GM18907 (cell line): ENCODE data around the gene PCDHA7.
"Not testable (repeated sequence)": the region's sequence is repeated elsewhere in the genome, so short reads cannot be mapped to it uniquely, and the experiment has no call there.

Experiments used
- ATAC-seq: cut with Tn5 transposase; IDR thresholded peaks from one replicate; pipeline ENCODE4 v1.9.1; 2021; ENCODE audit warnings: mild to moderate bottlenecking, moderate library complexity; ENCODE audit not compliant: unreplicated experiment

The PCDHA7 gene

DNA sequence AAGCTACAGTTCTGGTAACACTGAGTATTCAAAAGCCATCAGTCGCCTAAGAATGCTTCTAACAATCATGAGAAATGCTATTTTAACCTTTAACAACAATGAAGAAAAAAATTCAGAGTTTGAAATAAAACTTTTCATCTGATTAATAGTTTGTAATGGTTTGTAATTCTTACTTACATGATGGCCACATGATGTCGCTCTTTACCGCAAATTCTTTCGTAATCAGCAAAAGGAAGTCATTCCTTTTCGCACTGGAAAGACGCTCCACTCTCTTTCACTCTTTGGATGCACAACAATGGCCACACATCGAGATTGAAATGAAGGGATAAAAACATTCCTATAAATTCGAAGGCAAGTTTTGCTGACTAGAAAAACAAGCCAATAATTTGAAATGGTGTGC is at the start of gene PCDHA7:
PCDHA7 (plus strand) TSS at position 277 of the 400 bp plus-strand sequence; CDS start at position 392, 115 bp downstream.
- no peak for ATAC-seq

DNA sequence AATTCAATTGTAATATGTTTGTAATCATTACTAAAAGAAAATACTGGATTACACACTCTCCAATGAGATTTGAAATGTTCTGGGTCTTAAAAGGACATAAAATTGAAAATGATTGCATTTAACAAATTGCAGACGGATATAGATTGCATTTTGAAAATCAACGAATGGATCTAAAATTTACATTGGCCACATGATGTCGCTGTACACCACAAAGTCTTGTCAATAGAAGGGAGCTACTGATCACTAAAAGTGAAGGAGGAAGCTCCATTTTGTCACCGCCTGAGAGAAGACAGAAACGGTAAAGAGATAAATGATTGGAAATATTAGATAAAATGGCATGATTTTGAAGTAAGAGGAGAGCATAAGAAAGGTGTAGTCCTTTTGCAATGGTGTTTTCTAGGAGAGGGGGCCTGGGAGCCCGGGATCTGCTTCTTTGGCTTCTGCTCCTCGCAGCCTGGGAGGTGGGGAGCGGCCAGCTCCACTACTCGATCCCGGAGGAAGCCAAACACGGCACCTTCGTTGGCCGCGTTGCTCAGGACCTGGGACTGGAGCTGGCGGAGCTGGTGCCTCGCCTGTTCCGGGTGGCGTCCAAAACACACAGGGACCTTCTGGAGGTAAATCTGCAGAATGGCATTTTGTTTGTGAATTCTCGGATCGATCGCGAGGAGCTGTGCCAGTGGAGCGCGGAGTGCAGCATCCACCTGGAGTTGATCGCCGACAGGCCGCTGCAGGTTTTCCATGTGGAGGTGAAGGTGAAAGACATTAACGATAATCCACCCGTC is 48.0 kb upstream of the PCDHA7 start, which contains the start of gene PCDHA1:
PCDHA1 (plus strand) TSS at position 236 of the 782 bp plus-strand sequence.
- no peak for ATAC-seq

DNA sequence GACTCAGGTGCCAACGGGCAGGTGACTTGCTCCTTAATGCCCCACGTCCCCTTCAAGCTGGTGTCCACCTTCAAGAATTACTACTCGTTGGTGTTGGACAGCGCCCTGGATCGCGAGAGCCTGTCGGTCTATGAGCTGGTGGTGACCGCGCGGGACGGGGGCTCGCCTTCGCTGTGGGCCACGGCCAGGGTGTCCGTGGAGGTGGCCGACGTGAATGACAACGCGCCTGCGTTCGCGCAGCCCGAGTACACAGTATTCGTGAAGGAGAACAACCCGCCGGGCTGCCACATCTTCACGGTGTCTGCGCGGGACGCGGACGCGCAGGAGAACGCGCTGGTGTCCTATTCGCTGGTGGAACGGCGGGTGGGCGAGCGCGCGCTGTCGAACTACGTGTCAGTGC is 46.6 kb upstream of the PCDHA7 start:
- ATAC-seq: not testable (repeated sequence)

DNA sequence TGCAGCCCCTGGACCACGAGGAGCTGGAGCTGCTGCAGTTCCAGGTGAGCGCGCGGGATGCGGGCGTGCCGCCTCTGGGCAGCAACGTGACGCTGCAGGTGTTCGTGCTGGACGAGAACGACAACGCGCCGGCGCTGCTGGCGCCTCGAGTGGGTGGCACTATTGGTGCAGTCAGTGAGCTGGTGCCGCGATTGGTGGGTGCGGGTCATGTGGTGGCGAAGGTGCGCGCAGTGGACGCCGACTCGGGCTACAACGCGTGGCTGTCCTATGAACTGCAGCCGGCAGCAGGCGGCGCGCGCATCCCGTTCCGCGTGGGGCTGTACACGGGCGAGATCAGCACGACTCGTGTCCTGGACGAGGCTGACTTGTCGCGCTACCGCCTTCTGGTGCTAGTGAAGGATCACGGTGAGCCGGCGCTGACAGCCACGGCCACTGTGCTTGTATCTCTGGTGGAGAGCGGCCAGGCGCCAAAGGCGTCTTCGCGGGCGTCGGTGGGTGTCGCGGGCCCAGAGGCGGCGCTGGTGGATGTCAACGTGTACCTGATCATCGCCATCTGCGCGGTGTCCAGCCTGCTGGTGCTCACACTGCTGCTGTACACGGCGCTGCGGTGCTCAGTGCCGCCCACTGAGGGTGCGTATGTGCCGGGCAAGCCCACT is 46.1 kb upstream of the PCDHA7 start:
- not testable (repeated sequence) for ATAC-seq

DNA sequence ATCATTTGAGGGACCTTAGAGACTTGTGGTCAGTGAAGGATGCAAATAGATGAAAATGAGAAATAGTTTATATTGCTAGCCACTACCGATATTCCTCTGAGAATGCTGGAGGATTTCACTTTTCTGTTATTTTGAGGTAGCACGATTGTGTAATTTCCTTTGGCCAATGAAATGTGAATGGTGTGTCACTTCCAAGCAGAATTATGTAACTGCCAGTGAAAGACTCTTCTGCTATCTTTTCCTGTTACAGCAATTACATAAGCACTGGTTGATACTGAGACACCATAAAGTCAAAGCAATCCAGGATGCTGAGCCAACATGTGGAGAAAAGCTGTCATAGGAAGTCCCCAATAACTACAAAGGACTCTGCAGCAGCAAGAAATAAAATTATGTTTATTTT is 43.0 kb upstream of the PCDHA7 start:
- ATAC-seq: no peak

DNA sequence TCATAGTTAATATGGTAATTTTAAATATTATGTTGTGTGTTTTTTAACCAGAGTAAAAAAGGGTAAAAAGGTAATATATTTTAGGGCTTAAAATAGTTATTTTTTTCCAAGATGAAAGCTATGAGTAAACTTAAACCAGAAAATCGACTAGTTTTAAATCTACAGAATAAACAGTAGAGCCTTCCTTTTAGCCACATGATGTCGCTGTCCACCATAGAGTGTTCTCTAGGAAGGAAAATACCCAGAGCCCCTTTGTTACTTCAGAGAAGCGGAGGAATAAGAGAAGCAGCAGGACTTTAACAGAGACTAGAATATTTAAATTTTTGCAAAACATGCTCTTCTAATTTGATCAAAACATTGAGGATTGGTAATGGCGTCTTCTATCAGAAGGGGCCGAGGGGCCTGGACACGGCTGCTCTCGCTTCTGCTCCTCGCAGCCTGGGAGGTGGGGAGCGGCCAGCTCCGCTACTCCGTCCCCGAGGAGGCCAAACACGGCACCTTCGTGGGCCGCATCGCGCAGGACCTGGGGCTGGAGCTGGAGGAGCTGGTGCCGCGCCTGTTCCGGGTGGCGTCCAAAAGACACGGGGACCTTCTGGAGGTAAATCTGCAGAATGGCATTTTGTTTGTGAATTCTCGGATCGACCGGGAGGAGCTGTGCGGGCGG is 39.3 kb upstream of the PCDHA7 start, which contains the start of gene PCDHA2:
PCDHA2 (plus strand) TSS at position 258 of the 664 bp plus-strand sequence.
- no peak for ATAC-seq

GRCh38 chr5:140795259-140795641 is 38.8 kb upstream of the PCDHA7 start:
- ATAC-seq: no peak

DNA sequence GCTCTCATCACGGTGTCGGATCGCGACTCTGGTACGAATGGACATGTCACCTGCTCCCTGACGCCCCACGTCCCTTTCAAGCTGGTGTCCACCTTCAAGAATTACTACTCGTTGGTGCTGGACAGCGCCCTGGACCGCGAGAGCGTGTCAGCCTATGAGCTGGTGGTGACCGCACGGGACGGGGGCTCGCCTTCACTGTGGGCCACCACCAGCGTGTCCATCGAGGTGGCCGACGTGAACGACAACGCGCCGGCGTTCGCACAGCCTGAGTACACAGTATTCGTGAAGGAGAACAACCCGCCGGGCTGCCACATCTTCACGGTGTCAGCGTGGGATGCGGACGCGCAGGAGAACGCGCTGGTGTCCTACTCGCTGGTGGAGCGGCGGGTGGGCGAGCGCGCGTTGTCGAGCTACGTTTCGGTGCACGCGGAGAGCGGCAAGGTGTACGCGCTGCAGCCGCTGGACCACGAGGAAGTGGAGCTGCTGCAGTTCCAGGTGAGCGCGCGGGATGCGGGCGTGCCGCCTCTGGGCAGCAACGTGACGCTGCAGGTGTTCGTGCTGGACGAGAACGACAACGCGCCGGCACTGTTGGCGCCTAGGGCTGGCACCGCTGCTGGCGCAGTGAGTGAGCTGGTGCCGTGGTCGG is 37.9 kb upstream of the PCDHA7 start:
- not testable (repeated sequence) for ATAC-seq

DNA sequence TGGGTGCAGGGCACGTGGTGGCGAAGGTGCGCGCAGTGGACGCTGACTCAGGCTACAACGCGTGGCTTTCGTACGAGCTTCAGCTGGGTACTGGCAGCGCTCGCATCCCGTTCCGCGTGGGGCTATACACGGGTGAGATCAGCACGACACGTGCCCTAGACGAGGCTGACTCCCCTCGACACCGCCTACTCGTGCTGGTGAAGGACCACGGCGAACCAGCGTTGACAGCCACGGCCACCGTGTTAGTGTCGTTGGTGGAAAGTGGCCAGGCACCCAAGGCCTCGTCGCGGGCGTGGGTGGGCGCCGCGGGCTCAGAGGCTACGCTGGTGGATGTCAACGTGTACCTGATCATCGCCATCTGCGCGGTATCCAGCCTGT is 37.4 kb upstream of the PCDHA7 start:
- no peak for ATAC-seq

- ATAC-seq: no peak
Observed at GRCh38 chr5:140800816-140801493, 33.1 kb upstream of the PCDHA7 start, which contains the start of gene PCDHA3. Gene PCDHA3 (plus strand): TSS chr5:140801057.

DNA sequence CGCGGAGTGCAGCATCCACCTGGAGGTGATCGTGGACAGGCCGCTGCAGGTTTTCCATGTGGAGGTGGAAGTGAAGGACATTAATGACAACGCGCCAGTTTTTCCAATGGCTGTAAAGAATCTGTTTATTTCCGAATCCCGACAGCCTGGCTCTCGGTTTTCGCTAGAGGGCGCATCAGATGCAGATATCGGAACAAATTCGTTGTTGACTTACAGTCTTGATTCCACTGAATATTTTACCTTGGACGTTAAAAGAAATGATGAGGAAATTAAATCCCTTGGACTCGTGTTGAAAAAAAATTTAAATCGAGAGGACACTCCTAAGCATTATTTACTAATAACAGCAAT is 32.6 kb upstream of the PCDHA7 start:
- ATAC-seq: no peak

GRCh38 chr5:140802381-140802780 is 31.7 kb upstream of the PCDHA7 start:
- not testable (repeated sequence) for ATAC-seq

- no peak for ATAC-seq
Observed at GRCh38 chr5:140802781-140803271, 31.2 kb upstream of the PCDHA7 start.

- ATAC-seq: no peak
Observed at GRCh38 chr5:140806834-140807775, 27.0 kb upstream of the PCDHA7 start, which contains the start of gene PCDHA4. Gene PCDHA4 (plus strand): TSS chr5:140807068.

- not testable (repeated sequence) for ATAC-seq
Observed at GRCh38 chr5:140808241-140808888, 25.7 kb upstream of the PCDHA7 start.

DNA sequence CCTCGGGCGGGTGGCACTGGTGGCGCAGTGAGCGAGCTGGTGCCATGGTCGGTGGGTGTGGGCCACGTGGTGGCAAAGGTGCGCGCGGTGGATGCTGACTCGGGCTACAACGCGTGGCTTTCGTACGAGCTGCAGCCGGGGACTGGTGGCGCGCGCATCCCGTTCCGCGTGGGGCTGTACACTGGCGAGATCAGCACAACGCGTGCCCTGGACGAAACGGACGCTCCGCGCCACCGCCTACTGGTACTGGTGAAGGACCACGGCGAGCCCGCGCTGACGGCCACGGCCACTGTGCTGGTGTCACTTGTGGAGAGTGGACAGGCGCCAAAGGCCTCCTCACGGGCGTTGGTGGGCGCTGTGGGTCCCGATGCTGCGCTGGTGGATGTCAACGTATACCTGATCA is 25.2 kb upstream of the PCDHA7 start:
- ATAC-seq: no peak

DNA sequence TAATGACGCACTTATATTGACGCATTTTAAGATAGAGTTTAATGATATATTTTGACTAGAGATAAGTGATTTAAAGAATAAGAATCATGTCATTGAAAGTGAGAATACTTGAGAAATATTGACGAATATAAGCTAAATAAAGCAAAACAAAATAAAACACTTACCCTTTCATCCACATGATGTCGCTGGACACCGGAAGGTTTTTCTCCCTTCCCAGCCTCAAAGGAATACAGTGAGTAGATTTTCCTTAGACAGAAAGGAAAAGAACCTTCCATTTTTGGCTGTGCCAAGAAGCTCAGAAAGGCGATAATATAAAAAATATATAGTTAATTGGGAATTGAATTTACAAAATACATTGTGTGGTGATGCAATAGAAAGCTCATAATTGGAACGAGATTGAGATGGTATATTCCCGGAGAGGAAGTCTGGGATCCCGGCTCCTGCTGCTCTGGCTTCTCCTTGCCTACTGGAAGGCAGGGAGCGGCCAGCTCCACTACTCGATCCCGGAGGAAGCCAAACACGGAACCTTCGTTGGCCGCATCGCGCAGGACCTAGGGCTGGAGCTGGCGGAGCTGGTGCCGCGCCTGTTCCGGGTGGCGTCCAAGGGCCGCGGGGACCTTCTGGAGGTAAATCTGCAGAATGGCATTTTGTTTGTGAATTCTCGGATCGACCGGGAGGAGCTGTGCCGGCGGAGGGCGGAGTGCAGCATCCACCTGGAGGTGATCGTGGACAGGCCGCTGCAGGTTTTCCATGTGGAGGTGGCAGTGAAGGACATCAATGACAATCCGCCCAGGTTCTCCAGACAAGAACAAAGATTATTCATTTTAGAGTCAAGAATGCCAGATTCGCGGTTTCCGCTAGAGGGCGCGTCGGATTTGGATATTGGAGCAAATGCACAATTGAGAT is 12.4 kb upstream of the PCDHA7 start, which contains the start of gene PCDHA5:
PCDHA5 (plus strand) TSS at position 239 of the 906 bp plus-strand sequence.
- ATAC-seq: no peak

DNA sequence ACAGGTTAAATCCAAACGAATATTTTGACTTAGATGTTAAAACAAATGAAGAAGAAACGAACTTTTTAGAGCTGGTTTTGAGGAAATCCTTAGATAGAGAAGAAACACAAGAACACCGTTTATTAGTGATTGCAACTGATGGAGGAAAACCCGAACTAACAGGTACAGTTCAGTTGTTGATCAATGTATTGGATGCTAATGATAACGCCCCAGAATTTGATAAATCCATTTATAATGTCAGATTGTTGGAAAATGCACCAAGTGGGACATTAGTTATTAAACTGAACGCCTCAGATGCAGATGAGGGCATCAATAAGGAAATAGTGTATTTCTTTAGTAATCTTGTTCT is 11.8 kb upstream of the PCDHA7 start:
- ATAC-seq: no peak
